Liver (tissue), 3 donors: ENCODE results near the gene MLLT3.

Source experiments
- FOXA1 ChIP-seq: IDR thresholded peaks from 2 replicates; pipeline ENCODE4 v1.6.1; 2016; ENCODE audit warnings: antibody characterized with exemption
- HNF4A ChIP-seq, 2 donors: conservative IDR thresholded peaks; 2 replicates each; pipeline ENCODE4 v1.6.1; 2016; ENCODE audit warnings: antibody characterized with exemption in 2 of 2, mild to moderate bottlenecking in 2 of 2
- HNF4G ChIP-seq: IDR thresholded peaks from 2 replicates; pipeline ENCODE4 v1.6.1; 2016; ENCODE audit warnings: antibody characterized with exemption
- JUND ChIP-seq, 2 donors: IDR thresholded peaks; 2 replicates each; pipeline ENCODE4 v1.6.1; 2016; ENCODE audit warnings: antibody characterized with exemption in 2 of 2
- NR2F2 ChIP-seq: IDR thresholded peaks from 2 replicates; pipeline ENCODE4 v1.6.1; 2016; ENCODE audit warnings: antibody characterized with exemption
- RAD21 ChIP-seq, 2 donors: IDR thresholded peaks; 2 replicates each; pipeline ENCODE4 v1.6.1; 2016; ENCODE audit warnings: antibody characterized with exemption in 2 of 2, mild to moderate bottlenecking in 2 of 2
- RXRA ChIP-seq, 2 donors: IDR thresholded peaks; 2 replicates each; pipeline ENCODE4 v1.6.1; 2017 to 2018; ENCODE audit warnings: antibody characterized with exemption in 2 of 2, mild to moderate bottlenecking in 1 of 2
- YY1 ChIP-seq: IDR thresholded peaks from 2 replicates; pipeline ENCODE4 v1.6.1; 2016; ENCODE audit warnings: antibody characterized with exemption, mild to moderate bottlenecking
- TF ChIP-seq, protein P1 (sequence below): fragments of 150-350 bp; IDR thresholded peaks from 2 replicates; pipeline ENCODE4 v1.5.1; 2017; ENCODE audit warnings: improper control_type of control experiment, low read depth, low read length; ENCODE audit not compliant: missing input control
- TF ChIP-seq, protein P2 (sequence below): IDR thresholded peaks from 2 replicates; pipeline ENCODE4 v1.6.1; 2016; ENCODE audit warnings: antibody characterized with exemption
- TF ChIP-seq, protein P3 (sequence below): IDR thresholded peaks from 2 replicates; pipeline ENCODE4 v1.6.1; 2016; ENCODE audit warnings: antibody characterized with exemption
- TF ChIP-seq, protein P4 (sequence below): IDR thresholded peaks from 2 replicates; pipeline ENCODE4 v1.6.1; 2016; ENCODE audit warnings: antibody characterized with exemption
- donor health status: healthy.
- donor health status: healthy.

DNA sequence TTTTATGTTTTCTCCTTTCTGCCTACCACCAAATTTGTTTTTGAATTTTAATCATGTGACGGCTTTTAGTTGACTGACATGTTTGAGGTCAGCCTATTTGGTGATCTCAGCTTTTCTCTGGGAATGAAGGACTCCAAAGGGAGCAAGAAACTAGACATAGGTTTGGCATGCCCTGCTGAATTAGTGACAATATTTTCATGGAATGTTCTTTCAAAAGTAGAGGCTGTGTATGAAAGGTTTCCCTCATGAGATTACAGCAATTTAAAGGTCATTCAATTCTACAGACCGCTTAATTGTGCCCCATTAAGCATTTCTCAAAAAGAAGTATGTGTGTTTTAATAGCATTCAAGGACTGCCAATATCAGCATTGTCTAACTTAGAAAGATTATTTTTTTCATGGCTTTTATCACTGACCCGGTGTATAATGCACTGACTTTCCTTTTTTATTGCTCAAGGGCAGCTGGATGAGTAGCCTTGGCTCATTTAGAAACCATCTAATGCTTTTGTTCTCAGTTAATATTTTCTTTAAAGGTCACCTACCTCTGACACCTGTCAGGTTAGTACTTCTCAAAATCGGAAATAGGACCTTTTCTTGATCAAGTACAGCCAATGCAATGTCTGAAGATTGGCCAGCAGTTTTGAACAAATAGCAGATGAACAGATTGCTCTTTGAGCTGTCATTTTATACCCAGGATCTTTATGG lies 8.1 kb upstream of the MLLT3 start:
- TF ChIP-seq, protein P1, sequence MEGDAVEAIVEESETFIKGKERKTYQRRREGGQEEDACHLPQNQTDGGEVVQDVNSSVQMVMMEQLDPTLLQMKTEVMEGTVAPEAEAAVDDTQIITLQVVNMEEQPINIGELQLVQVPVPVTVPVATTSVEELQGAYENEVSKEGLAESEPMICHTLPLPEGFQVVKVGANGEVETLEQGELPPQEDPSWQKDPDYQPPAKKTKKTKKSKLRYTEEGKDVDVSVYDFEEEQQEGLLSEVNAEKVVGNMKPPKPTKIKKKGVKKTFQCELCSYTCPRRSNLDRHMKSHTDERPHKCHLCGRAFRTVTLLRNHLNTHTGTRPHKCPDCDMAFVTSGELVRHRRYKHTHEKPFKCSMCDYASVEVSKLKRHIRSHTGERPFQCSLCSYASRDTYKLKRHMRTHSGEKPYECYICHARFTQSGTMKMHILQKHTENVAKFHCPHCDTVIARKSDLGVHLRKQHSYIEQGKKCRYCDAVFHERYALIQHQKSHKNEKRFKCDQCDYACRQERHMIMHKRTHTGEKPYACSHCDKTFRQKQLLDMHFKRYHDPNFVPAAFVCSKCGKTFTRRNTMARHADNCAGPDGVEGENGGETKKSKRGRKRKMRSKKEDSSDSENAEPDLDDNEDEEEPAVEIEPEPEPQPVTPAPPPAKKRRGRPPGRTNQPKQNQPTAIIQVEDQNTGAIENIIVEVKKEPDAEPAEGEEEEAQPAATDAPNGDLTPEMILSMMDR = no peak
- TF ChIP-seq RXRA (IDR thresholded peaks at IDR 0.05) = no peak
- TF ChIP-seq HNF4A (conservative IDR thresholded peaks at IDR 0.05) = no peak
- no peak for TF ChIP-seq NR2F2
- no peak for TF ChIP-seq HNF4G
- no peak for TF ChIP-seq YY1
- TF ChIP-seq, protein P2, sequence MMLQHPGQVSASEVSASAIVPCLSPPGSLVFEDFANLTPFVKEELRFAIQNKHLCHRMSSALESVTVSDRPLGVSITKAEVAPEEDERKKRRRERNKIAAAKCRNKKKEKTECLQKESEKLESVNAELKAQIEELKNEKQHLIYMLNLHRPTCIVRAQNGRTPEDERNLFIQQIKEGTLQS = no peak
- TF ChIP-seq, protein P3, sequence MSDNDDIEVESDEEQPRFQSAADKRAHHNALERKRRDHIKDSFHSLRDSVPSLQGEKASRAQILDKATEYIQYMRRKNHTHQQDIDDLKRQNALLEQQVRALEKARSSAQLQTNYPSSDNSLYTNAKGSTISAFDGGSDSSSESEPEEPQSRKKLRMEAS = no peak
- TF ChIP-seq FOXA1 = no peak
- no peak for TF ChIP-seq RAD21 (IDR thresholded peaks at IDR 0.05)
- no peak for TF ChIP-seq JUND (IDR thresholded peaks at IDR 0.05)
- TF ChIP-seq, protein P4, sequence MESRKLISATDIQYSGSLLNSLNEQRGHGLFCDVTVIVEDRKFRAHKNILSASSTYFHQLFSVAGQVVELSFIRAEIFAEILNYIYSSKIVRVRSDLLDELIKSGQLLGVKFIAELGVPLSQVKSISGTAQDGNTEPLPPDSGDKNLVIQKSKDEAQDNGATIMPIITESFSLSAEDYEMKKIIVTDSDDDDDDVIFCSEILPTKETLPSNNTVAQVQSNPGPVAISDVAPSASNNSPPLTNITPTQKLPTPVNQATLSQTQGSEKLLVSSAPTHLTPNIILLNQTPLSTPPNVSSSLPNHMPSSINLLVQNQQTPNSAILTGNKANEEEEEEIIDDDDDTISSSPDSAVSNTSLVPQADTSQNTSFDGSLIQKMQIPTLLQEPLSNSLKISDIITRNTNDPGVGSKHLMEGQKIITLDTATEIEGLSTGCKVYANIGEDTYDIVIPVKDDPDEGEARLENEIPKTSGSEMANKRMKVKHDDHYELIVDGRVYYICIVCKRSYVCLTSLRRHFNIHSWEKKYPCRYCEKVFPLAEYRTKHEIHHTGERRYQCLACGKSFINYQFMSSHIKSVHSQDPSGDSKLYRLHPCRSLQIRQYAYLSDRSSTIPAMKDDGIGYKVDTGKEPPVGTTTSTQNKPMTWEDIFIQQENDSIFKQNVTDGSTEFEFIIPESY = no peak
